ENCODE results near the gene TBK1.

TBK1 gene

GRCh38 chr12:64544371-64545080, 92.6 kb downstream of the TBK1 start:
- Histone ChIP-seq H3K27ac (ENCODE audit: low read length) (no peak overlapping the region), H3K4me3 (ENCODE audit: low read length) (no peak overlapping the region), H3K9me2 (replicated peaks; ENCODE audit: insufficient read depth, low read length) (no peaks in the 10 kb centered on the region), H2AFZ (ENCODE audit: low read length) (no peak overlapping the region), H3K27me3 (replicated peaks; ENCODE audit: insufficient read depth, low read length) (no peaks in the 10 kb centered on the region), H3K79me2 (ENCODE audit: low read length) (no peaks in the 10 kb centered on the region), H3F3A (ENCODE audit: insufficient read depth, low read length) (no peaks in the 10 kb centered on the region), H3K9me3 (replicated peaks; ENCODE audit: insufficient read depth, low read length) (no peaks in the 10 kb centered on the region), H3K4me1 (ENCODE audit: low read length) (no peaks in the 10 kb centered on the region), H3K9ac (ENCODE audit: low read length) (no peak overlapping the region), H4K20me1 (ENCODE audit: insufficient read depth, low read length) (no peaks in the 10 kb centered on the region), H3K4me2 (ENCODE audit: low read depth, low read length) (no peak overlapping the region), H3K36me3 (replicated peaks; ENCODE audit: insufficient read depth, low read length) (no peaks in the 10 kb centered on the region)
- no peak for DNase-seq
- TF ChIP-seq CTCF (IDR thresholded peaks at IDR 0.05; ENCODE audit: low read length), result no peak
- no peak for TF ChIP-seq EZH2 (optimal IDR thresholded peaks at IDR 0.05; ENCODE audit: low read depth, low read length)
- TF ChIP-seq EZH2phosphoT487 (IDR thresholded peaks at IDR 0.05; ENCODE audit: low read length), result no peak

- no peaks in the 10 kb centered on the region for H3K36me3 ChIP-seq (replicated peaks; ENCODE audit: insufficient read depth, low read length)
- DNase-seq, result no peak
- no peak overlapping the region for H3K27ac ChIP-seq (ENCODE audit: low read length)
- TF ChIP-seq CTCF (IDR thresholded peaks at IDR 0.05; ENCODE audit: low read length) (no peak), EZH2phosphoT487 (IDR thresholded peaks at IDR 0.05; ENCODE audit: low read length) (no peak), EZH2 (optimal IDR thresholded peaks at IDR 0.05; ENCODE audit: low read depth, low read length) (no peak)
- no peaks in the 10 kb centered on the region for H3K4me1 ChIP-seq (ENCODE audit: low read length)
- H3K79me2 ChIP-seq (ENCODE audit: low read length), result no peaks in the 10 kb centered on the region
- H3K9me2 ChIP-seq (replicated peaks; ENCODE audit: insufficient read depth, low read length), result no peaks in the 10 kb centered on the region
- H3K27me3 ChIP-seq (replicated peaks; ENCODE audit: insufficient read depth, low read length), result no peaks in the 10 kb centered on the region
- H3K4me2 ChIP-seq (ENCODE audit: low read depth, low read length), result no peak overlapping the region
- H3K4me3 ChIP-seq (ENCODE audit: low read length), result no peak overlapping the region
- no peaks in the 10 kb centered on the region for H3F3A ChIP-seq (ENCODE audit: insufficient read depth, low read length)
- no peak overlapping the region for H3K9ac ChIP-seq (ENCODE audit: low read length)
- no peaks in the 10 kb centered on the region for H3K9me3 ChIP-seq (replicated peaks; ENCODE audit: insufficient read depth, low read length)
- H4K20me1 ChIP-seq (ENCODE audit: insufficient read depth, low read length), result no peaks in the 10 kb centered on the region
- H2AFZ ChIP-seq (ENCODE audit: low read length), result no peak overlapping the region
Observed at GRCh38 chr12:64545081-64545382, 93.1 kb downstream of the TBK1 start.

DNA sequence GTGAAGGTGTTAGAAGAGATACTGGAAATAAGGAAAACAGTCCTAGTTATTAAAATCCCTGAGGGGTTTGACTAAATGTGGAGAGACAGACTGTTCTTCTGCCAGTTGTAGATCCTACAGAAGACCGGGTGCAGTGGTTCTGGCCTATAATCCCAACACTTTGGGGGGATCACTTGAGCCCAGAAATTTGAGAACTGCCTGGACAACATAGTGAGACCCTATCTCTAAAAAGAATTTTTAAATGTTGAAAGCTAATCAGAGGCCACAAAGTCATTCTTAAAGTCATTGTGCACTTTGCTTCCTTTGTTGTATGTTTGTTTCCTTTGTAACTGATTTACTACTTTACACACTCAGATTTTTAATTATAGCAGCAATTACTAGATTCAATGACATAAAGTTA, 97.2 kb downstream of the TBK1 start:
- no peak overlapping the region for H3K9ac ChIP-seq (ENCODE audit: low read length)
- no peaks in the 10 kb centered on the region for H3K27me3 ChIP-seq (replicated peaks; ENCODE audit: insufficient read depth, low read length)
- H3K36me3 ChIP-seq (replicated peaks; ENCODE audit: insufficient read depth, low read length), result no peaks in the 10 kb centered on the region
- H4K20me1 ChIP-seq (ENCODE audit: insufficient read depth, low read length), result no peaks in the 10 kb centered on the region
- H3K27ac ChIP-seq (ENCODE audit: low read length), result no peak overlapping the region
- no peaks in the 10 kb centered on the region for H3K9me2 ChIP-seq (replicated peaks; ENCODE audit: insufficient read depth, low read length)
- no peaks in the 10 kb centered on the region for H3F3A ChIP-seq (ENCODE audit: insufficient read depth, low read length)
- no peak for TF ChIP-seq EZH2phosphoT487 (IDR thresholded peaks at IDR 0.05; ENCODE audit: low read length)
- TF ChIP-seq CTCF (IDR thresholded peaks at IDR 0.05; ENCODE audit: low read length), result no peak
- no peak for TF ChIP-seq EZH2 (optimal IDR thresholded peaks at IDR 0.05; ENCODE audit: low read depth, low read length)
- H3K9me3 ChIP-seq (replicated peaks; ENCODE audit: insufficient read depth, low read length), result no peaks in the 10 kb centered on the region
- H3K4me3 ChIP-seq (ENCODE audit: low read length), result no peak overlapping the region
- H3K79me2 ChIP-seq (ENCODE audit: low read length), result no peaks in the 10 kb centered on the region
- H2AFZ ChIP-seq (ENCODE audit: low read length), result no peak overlapping the region
- no peak for DNase-seq
- no peaks in the 10 kb centered on the region for H3K4me1 ChIP-seq (ENCODE audit: low read length)
- no peak overlapping the region for H3K4me2 ChIP-seq (ENCODE audit: low read depth, low read length)
